Metanephros (tissue), 2 donors: ENCODE data around the gene GK. TPM values are rescaled to one million over a fixed set of nuclear protein-coding genes. Genes with fewer than 3 reads are reported as not detected.

Experiments used
- small RNA-seq: library from RNA; depleted of rRNA; stranded (forward); fragments of <200 nt; gene quantifications from one replicate; pipeline ENCODE3, GENCODE V24; 2014; ENCODE audit warnings: low replicate concordance
- total RNA-seq: library from RNA; depleted of rRNA; stranded (reverse); fragments of >200 nt; gene quantifications from one replicate; pipeline ENCODE4 v1.2.3, GENCODE V29; 2014

The GK gene
- total RNA-seq: 61.8 TPM

GRCh38 chrX:30653415-30654131 lies at the start of gene GK:
GK (plus strand) TSS chrX:30653423; CDS start chrX:30653538, 115 bp downstream.

Small RNA genes within 50 kb of the gene (small RNA-seq; reads per million reads assigned to genes)
- not detected for gene CKS1BP6

Other genes with a start within 250 kb of the GK start
- gene TASL, start 75.7 kb upstream of the GK start, total RNA-seq: 2.2 TPM
- 35.0 TPM for gene TAB3, start 235.8 kb downstream of the GK start, total RNA-seq